A673 (cell line): Measurements from ENCODE around the gene RNASEH2A.

Source experiments
- CTCF ChIP-seq: fragments of 300-800, 200-600 bp; sonication (generic); conservative IDR thresholded peaks from 2 replicates; pipeline ENCODE4 v1.5.1; 2017; ENCODE audit warnings: low read depth, mild to moderate bottlenecking, antibody characterized with exemption, low read length, moderate library complexity, mixed read lengths
- EZH2 ChIP-seq: fragments of 200-600 bp; sonication (generic); IDR thresholded peaks from 2 replicates; pipeline ENCODE4 v1.6.1; 2017; ENCODE audit warnings: borderline replicate concordance, low read depth, mild to moderate bottlenecking, mixed read lengths, antibody characterized with exemption, low read length; ENCODE audit not compliant: poor library complexity, severe bottlenecking

GRCh38 chr19:12821761-12822160 is 15.4 kb downstream of the RNASEH2A start:
- TF ChIP-seq CTCF (no peak), EZH2 (no peak)
